Liver (tissue), 9 donors: Measurements from ENCODE around the gene TNNT1. TPM values are rescaled to one million over a fixed set of nuclear protein-coding genes. Genes with fewer than 3 reads are reported as not detected.

Experiments used
- DNase-seq: peaks from one replicate; pipeline ENCODE4 v3.0.0-alpha.2; 2017; ENCODE audit warnings: low spot score
- H3K27ac ChIP-seq, 2 donors: one replicate each; pipeline ENCODE4 v1.7.0; 2013; ENCODE audit warnings: inconsistent platforms in 2 of 2, low read length in 2 of 2, control low read depth in 1 of 2, low read depth in 1 of 2, mild to moderate bottlenecking in 1 of 2
- H3K27me3 ChIP-seq, 4 donors: one replicate each; pipeline versions ENCODE4 v1.6.1 to v1.7.0; 2013; ENCODE audit warnings: low read length in 3 of 4, inconsistent platforms in 1 of 4, mild to moderate bottlenecking in 1 of 4, moderate library complexity in 1 of 4; ENCODE audit not compliant: control insufficient read depth in 4 of 4, insufficient read depth in 4 of 4
- H3K36me3 ChIP-seq, 4 donors: one replicate each; pipeline versions ENCODE4 v1.6.1 to v1.7.0; 2013; ENCODE audit warnings: low read length in 3 of 4, mild to moderate bottlenecking in 3 of 4, low read depth in 1 of 4, moderate library complexity in 1 of 4; ENCODE audit not compliant: control insufficient read depth in 4 of 4, insufficient read depth in 3 of 4
- H3K4me1 ChIP-seq, 4 donors: one replicate each; pipeline versions ENCODE4 v1.6.1 to v1.7.0; 2013; ENCODE audit warnings: low read length in 3 of 4, mild to moderate bottlenecking in 3 of 4, moderate library complexity in 1 of 4; ENCODE audit not compliant: control insufficient read depth in 4 of 4, insufficient read depth in 4 of 4
- H3K4me3 ChIP-seq, 3 donors: one replicate each; pipeline versions ENCODE4 v1.6.1 to v1.7.0; 2013; ENCODE audit warnings: low read length in 3 of 3, control low read depth in 1 of 3, low read depth in 1 of 3, mild to moderate bottlenecking in 1 of 3
- H3K9ac ChIP-seq, 2 donors: one replicate each; pipeline ENCODE4 v1.7.0; 2013; ENCODE audit warnings: low read length in 2 of 2, mild to moderate bottlenecking in 2 of 2, moderate library complexity in 2 of 2, control low read depth in 1 of 2, low read depth in 1 of 2
- H3K9me3 ChIP-seq, 4 donors: one replicate each; pipeline versions ENCODE4 v1.6.1 to v1.7.0; 2013; ENCODE audit warnings: low read length in 3 of 4; ENCODE audit not compliant: control insufficient read depth in 4 of 4
- ATF3 ChIP-seq: IDR thresholded peaks from 2 replicates; pipeline ENCODE4 v1.6.1; 2016; ENCODE audit warnings: antibody characterized with exemption
- CTCF ChIP-seq: fragments of 150-350 bp; IDR thresholded peaks from 2 replicates; pipeline ENCODE4 v1.5.1; 2017; ENCODE audit warnings: improper control_type of control experiment, low read depth, low read length; ENCODE audit not compliant: missing input control
- EGR1 ChIP-seq, 2 donors: IDR thresholded peaks; 2 replicates each; pipeline ENCODE4 v1.6.1; 2016 to 2018; ENCODE audit warnings: antibody characterized with exemption in 2 of 2, low read depth in 2 of 2
- FOXA1 ChIP-seq: IDR thresholded peaks from 2 replicates; pipeline ENCODE4 v1.6.1; 2016; ENCODE audit warnings: antibody characterized with exemption
- FOXA2 ChIP-seq: IDR thresholded peaks from 2 replicates; pipeline ENCODE4 v1.6.1; 2016; ENCODE audit warnings: antibody characterized with exemption
- GABPA ChIP-seq, 2 donors: IDR thresholded peaks in 1 of 2; conservative IDR thresholded peaks in 1 of 2; 2 replicates each; pipeline ENCODE4 v1.6.1; 2016; ENCODE audit warnings: antibody characterized with exemption in 2 of 2, mild to moderate bottlenecking in 1 of 2, moderate library complexity in 1 of 2
- HNF4A ChIP-seq, 2 donors: conservative IDR thresholded peaks; 2 replicates each; pipeline ENCODE4 v1.6.1; 2016; ENCODE audit warnings: antibody characterized with exemption in 2 of 2, mild to moderate bottlenecking in 2 of 2
- HNF4G ChIP-seq: IDR thresholded peaks from 2 replicates; pipeline ENCODE4 v1.6.1; 2016; ENCODE audit warnings: antibody characterized with exemption
- JUND ChIP-seq, 2 donors: IDR thresholded peaks; 2 replicates each; pipeline ENCODE4 v1.6.1; 2016; ENCODE audit warnings: antibody characterized with exemption in 2 of 2
- NR2F2 ChIP-seq: IDR thresholded peaks from 2 replicates; pipeline ENCODE4 v1.6.1; 2016; ENCODE audit warnings: antibody characterized with exemption
- RAD21 ChIP-seq, 2 donors: IDR thresholded peaks; 2 replicates each; pipeline ENCODE4 v1.6.1; 2016; ENCODE audit warnings: antibody characterized with exemption in 2 of 2, mild to moderate bottlenecking in 2 of 2
- REST ChIP-seq: IDR thresholded peaks from 2 replicates; pipeline ENCODE4 v1.6.1; 2016; ENCODE audit warnings: antibody characterized with exemption, mild to moderate bottlenecking
- RXRA ChIP-seq, 2 donors: IDR thresholded peaks; 2 replicates each; pipeline ENCODE4 v1.6.1; 2017 to 2018; ENCODE audit warnings: antibody characterized with exemption in 2 of 2, mild to moderate bottlenecking in 1 of 2
- SP1 ChIP-seq: IDR thresholded peaks from 2 replicates; pipeline ENCODE4 v1.6.1; 2018; ENCODE audit warnings: antibody characterized with exemption, mild to moderate bottlenecking
- TAF1 ChIP-seq: conservative IDR thresholded peaks from 2 replicates; pipeline ENCODE4 v1.6.1; 2016; ENCODE audit warnings: antibody characterized with exemption, mild to moderate bottlenecking
- YY1 ChIP-seq: IDR thresholded peaks from 2 replicates; pipeline ENCODE4 v1.6.1; 2016; ENCODE audit warnings: antibody characterized with exemption, mild to moderate bottlenecking
- WGBS: extraction: QIAGEN DNeasy Blood & Tissue Kit; methylation state at CpG from one replicate; pipeline ENCODE4 v1.1.7; 2013; 5-methylcytosine and 5-hydroxymethylcytosine counted together
- polyA plus RNA-seq, 2 donors: library from polyadenylated mRNA; stranded (reverse) in 1 of 2; unstranded in 1 of 2; fragments of 200-250 nt in 1 of 2; fragments of >200 nt in 1 of 2; fragmentation: Nextera tagmentation in 1 of 2; extraction: Ambion mirVana in 1 of 2; gene quantifications; one replicate each; pipeline versions ENCODE4 v1.2.1 to v1.2.3, GENCODE V29; 2013 to 2015
- total RNA-seq, 2 donors: library from RNA; depleted of rRNA; stranded (reverse); fragments of >200 nt; gene quantifications; one replicate each; pipeline ENCODE4 v1.2.3, GENCODE V29; 2014
- TF ChIP-seq, protein P1 (sequence below): IDR thresholded peaks from 2 replicates; pipeline ENCODE4 v1.6.1; 2016; ENCODE audit warnings: antibody characterized with exemption
- TF ChIP-seq, protein P2 (sequence below): IDR thresholded peaks from 2 replicates; pipeline ENCODE4 v1.6.1; 2016; ENCODE audit warnings: antibody characterized with exemption
- donor health status: healthy.
- donor health status: healthy.
- donor health status: healthy.
- donor health status: healthy.
- donor health status: healthy.

The TNNT1 gene
- total and polyA plus RNA-seq, 4 donors: 0.15 to 0.28 TPM; not detected in 2

- H3K27me3 ChIP-seq: no peaks in the 10 kb centered on the region
- WGBS: 89% methylated on average over 12 of the region's 12 CpGs
- TF ChIP-seq CTCF: no peak
- no peak for TF ChIP-seq YY1
- TF ChIP-seq SP1: no peak
- no peak for TF ChIP-seq JUND (IDR thresholded peaks at IDR 0.05)
- TF ChIP-seq HNF4G: no peak
- TF ChIP-seq NR2F2: no peak
- no peak for TF ChIP-seq FOXA2
- no peak for TF ChIP-seq RXRA (IDR thresholded peaks at IDR 0.05)
- TF ChIP-seq, protein P1, sequence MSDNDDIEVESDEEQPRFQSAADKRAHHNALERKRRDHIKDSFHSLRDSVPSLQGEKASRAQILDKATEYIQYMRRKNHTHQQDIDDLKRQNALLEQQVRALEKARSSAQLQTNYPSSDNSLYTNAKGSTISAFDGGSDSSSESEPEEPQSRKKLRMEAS: no peak
- TF ChIP-seq TAF1: no peak
- no peak for TF ChIP-seq ATF3
- TF ChIP-seq, protein P2, sequence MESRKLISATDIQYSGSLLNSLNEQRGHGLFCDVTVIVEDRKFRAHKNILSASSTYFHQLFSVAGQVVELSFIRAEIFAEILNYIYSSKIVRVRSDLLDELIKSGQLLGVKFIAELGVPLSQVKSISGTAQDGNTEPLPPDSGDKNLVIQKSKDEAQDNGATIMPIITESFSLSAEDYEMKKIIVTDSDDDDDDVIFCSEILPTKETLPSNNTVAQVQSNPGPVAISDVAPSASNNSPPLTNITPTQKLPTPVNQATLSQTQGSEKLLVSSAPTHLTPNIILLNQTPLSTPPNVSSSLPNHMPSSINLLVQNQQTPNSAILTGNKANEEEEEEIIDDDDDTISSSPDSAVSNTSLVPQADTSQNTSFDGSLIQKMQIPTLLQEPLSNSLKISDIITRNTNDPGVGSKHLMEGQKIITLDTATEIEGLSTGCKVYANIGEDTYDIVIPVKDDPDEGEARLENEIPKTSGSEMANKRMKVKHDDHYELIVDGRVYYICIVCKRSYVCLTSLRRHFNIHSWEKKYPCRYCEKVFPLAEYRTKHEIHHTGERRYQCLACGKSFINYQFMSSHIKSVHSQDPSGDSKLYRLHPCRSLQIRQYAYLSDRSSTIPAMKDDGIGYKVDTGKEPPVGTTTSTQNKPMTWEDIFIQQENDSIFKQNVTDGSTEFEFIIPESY: no peak
- no peak for TF ChIP-seq FOXA1
- no peak for TF ChIP-seq RAD21 (IDR thresholded peaks at IDR 0.05)
- TF ChIP-seq EGR1 (IDR thresholded peaks at IDR 0.05; ENCODE audit: low read depth in 2 of 2): no peak
- no peak for TF ChIP-seq GABPA (IDR thresholded peaks at IDR 0.05 in 1 of 2, conservative IDR thresholded peaks at IDR 0.05 in 1 of 2)
- TF ChIP-seq REST: no peak
- no peak for TF ChIP-seq HNF4A (conservative IDR thresholded peaks at IDR 0.05)
- peaks cover 0 to 1% (median 0%) of the 10 kb centered on the region in 4 donors for H3K36me3 ChIP-seq
- H3K9ac ChIP-seq: no peak overlapping the region
- no peak overlapping the region for H3K27ac ChIP-seq
- no peak for DNase-seq
- H3K4me3 ChIP-seq: no peak overlapping the region
- H3K4me1 ChIP-seq: no peaks in the 10 kb centered on the region
- H3K9me3 ChIP-seq: no peaks in the 10 kb centered on the region
These were observed 44.5 kb upstream of the TNNT1 start for GRCh38 chr19:55193481-55193880.
